ENCODE measurements around the gene TBC1D8.

The TBC1D8 gene

GRCh38 chr2:101111917-101112771 lies 39.0 kb downstream of the TBC1D8 start:
- no peak for DNase-seq (ENCODE audit: low spot score)

- no peak for DNase-seq (ENCODE audit: low spot score)
These were observed 39.8 kb downstream of the TBC1D8 start for GRCh38 chr2:101111262-101111838.

GRCh38 chr2:101109451-101110118 lies 41.6 kb downstream of the TBC1D8 start:
- DNase-seq (ENCODE audit: low spot score) = no peak

- no peak for DNase-seq (ENCODE audit: low spot score)
These were observed 42.8 kb downstream of the TBC1D8 start for GRCh38 chr2:101108357-101108756.

- DNase-seq (ENCODE audit: low spot score) = no peak
These were observed 43.9 kb downstream of the TBC1D8 start for GRCh38 chr2:101107241-101107640.

GRCh38 chr2:101106453-101107181 lies 44.6 kb downstream of the TBC1D8 start:
- DNase-seq (ENCODE audit: low spot score) = no peak

- DNase-seq (ENCODE audit: low spot score) = no peak
These were observed 45.5 kb downstream of the TBC1D8 start for GRCh38 chr2:101105654-101106053.

GRCh38 chr2:101097638-101098037 lies 53.5 kb downstream of the TBC1D8 start:
- no peak for DNase-seq (ENCODE audit: low spot score)

GRCh38 chr2:101096619-101097142 lies 54.5 kb downstream of the TBC1D8 start:
- DNase-seq (ENCODE audit: low spot score) = no peak

- DNase-seq (ENCODE audit: low spot score) = no peak
These were observed 56.8 kb downstream of the TBC1D8 start for GRCh38 chr2:101094351-101094750.

- no peak for DNase-seq (ENCODE audit: low spot score)
These were observed 61.0 kb downstream of the TBC1D8 start for GRCh38 chr2:101089942-101090799.

- DNase-seq (ENCODE audit: low spot score) = no peak
These were observed 61.8 kb downstream of the TBC1D8 start for GRCh38 chr2:101089419-101089818.

GRCh38 chr2:101087638-101088037 lies 63.5 kb downstream of the TBC1D8 start:
- DNase-seq (ENCODE audit: low spot score) = no peak

GRCh38 chr2:101083613-101084012 lies 67.6 kb downstream of the TBC1D8 start:
- DNase-seq (ENCODE audit: low spot score) = no peak

- DNase-seq (ENCODE audit: low spot score) = no peak
These were observed 68.2 kb downstream of the TBC1D8 start for GRCh38 chr2:101082998-101083397.

GRCh38 chr2:101081375-101081907 lies 69.7 kb downstream of the TBC1D8 start:
- DNase-seq (ENCODE audit: low spot score) = no peak

GRCh38 chr2:101080211-101081068 lies 70.7 kb downstream of the TBC1D8 start:
- no peak for DNase-seq (ENCODE audit: low spot score)

GRCh38 chr2:101076581-101076980 lies 74.6 kb downstream of the TBC1D8 start:
- DNase-seq (ENCODE audit: low spot score) = no peak

- peak; percentile 32 for DNase-seq (ENCODE audit: low spot score)
These were observed 86.2 kb downstream of the TBC1D8 start for GRCh38 chr2:101064868-101065549.

All from iPS-NIHi11 (cell line).